MCF 10A (cell line): ENCODE results near the gene COL28A1. TPM values are rescaled to one million over a fixed set of nuclear protein-coding genes. Genes with fewer than 3 reads are reported as not detected.

Experiments
- BruUV-seq: library from RNA; stranded (reverse); fragments of 400-500 nt; replicated peaks from 2 replicates; lab custom pipeline; 2021; lab: Mats Ljungman, UMichigan
- CTCF ChIA-PET: fragments of 300-600 bp; sonication (Branson Sonifier 250); formaldehyde crosslinking; extraction: SDS; loops from one replicate; lab custom pipeline; 2021; ENCODE audit warnings: antibody characterized with exemption, inconsistent platforms; lab: Yijun Ruan, JAX
- POLR2A ChIA-PET: fragments of 300-600, 350-650 bp; sonication (Branson Sonifier 250); formaldehyde crosslinking; extraction: SDS; loops from one replicate; lab custom pipeline; 2020; ENCODE audit warnings: antibody characterized with exemption, inconsistent platforms; lab: Yijun Ruan, JAX
- DNase-seq: peaks from one replicate; pipeline ENCODE4 v3.0.0-alpha.2; 2018; ENCODE audit not compliant: unreplicated experiment
- H3K27ac Mint-ChIP-seq: one replicate; pipeline ENCODE4 v1.8.0; 2022; ENCODE audit warnings: mild to moderate bottlenecking, low read depth, mixed read lengths; ENCODE audit not compliant: unreplicated experiment
- H3K27me3 Mint-ChIP-seq: one replicate; pipeline ENCODE4 v1.8.0; 2022; ENCODE audit warnings: mixed read lengths; ENCODE audit not compliant: insufficient read depth, unreplicated experiment
- H3K36me3 Mint-ChIP-seq: one replicate; pipeline ENCODE4 v1.8.0; 2022; ENCODE audit warnings: mild to moderate bottlenecking, moderate library complexity, mixed read lengths; ENCODE audit not compliant: insufficient read depth, unreplicated experiment
- H3K4me1 Mint-ChIP-seq: one replicate; pipeline ENCODE4 v1.8.0; 2022; ENCODE audit warnings: mixed read lengths; ENCODE audit not compliant: insufficient read depth, unreplicated experiment
- H3K4me3 Mint-ChIP-seq: one replicate; pipeline ENCODE4 v1.8.0; 2022; ENCODE audit warnings: mild to moderate bottlenecking, moderate library complexity, mixed read lengths; ENCODE audit not compliant: unreplicated experiment
- H3K9me3 Mint-ChIP-seq: one replicate; pipeline ENCODE4 v1.8.0; 2022; ENCODE audit warnings: mixed read lengths; ENCODE audit not compliant: unreplicated experiment
- intact Hi-C: fragments of 100-400 bp; cut with micrococcal nuclease; formaldehyde crosslinking; loops from 2 replicates; pipeline ENCODE4 v1.14.1; 2022
- total RNA-seq: library from RNA; stranded (reverse); gene quantifications from 2 replicates; pipeline ENCODE4 v1.2.3, GENCODE V29; 2022
- TF ChIP-seq, protein P1 (sequence below): fragments of 200-600 bp; IDR thresholded peaks from one replicate; pipeline ENCODE4 v1.8.0; 2022; ENCODE audit warnings: antibody characterized with exemption, mild to moderate bottlenecking; ENCODE audit not compliant: unreplicated experiment

COL28A1 gene
- total RNA-seq, 1 experiment from 2014 or later = 0.96 TPM

DNA sequence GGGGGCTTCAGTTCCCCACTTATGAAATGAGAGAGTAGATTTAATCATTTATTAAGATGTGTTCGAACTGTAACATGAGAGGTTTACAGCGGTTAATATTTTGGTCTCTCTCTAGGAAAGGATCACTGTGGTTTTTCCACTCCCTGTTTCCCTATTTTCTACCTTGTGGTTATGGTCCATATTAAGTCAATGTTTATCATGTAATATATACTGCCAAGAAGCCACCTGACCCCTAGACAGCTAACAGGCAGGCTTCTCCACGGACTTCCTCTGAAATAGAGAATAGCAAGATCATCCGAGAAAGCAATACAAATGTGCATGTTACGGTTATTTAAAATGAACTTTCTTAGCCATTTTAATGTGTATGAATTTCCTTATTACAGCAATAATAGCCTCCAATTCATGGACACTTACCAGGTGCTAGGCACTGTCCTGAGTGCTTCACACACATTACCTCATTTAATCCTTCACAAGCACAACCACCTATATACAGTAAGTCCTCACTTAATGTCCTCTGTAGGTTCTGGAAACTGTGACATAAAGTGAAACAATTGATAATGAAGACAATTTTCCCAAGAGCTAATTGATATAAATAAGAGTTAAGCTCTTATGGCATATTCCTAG, 835 bp upstream of the COL28A1 start:
- Mint-ChIP-seq H3K36me3 (no peaks in the 10 kb centered on the region), H3K27me3 (no peaks in the 10 kb centered on the region), H3K4me3 (no peak overlapping the region), H3K9me3 (no peaks in the 10 kb centered on the region), H3K4me1 (peaks cover 3% of the 10 kb centered on the region), H3K27ac (no peak overlapping the region)
- no peak for DNase-seq
- intact Hi-C loops = no loop called here
- TF ChIP-seq, protein P1, sequence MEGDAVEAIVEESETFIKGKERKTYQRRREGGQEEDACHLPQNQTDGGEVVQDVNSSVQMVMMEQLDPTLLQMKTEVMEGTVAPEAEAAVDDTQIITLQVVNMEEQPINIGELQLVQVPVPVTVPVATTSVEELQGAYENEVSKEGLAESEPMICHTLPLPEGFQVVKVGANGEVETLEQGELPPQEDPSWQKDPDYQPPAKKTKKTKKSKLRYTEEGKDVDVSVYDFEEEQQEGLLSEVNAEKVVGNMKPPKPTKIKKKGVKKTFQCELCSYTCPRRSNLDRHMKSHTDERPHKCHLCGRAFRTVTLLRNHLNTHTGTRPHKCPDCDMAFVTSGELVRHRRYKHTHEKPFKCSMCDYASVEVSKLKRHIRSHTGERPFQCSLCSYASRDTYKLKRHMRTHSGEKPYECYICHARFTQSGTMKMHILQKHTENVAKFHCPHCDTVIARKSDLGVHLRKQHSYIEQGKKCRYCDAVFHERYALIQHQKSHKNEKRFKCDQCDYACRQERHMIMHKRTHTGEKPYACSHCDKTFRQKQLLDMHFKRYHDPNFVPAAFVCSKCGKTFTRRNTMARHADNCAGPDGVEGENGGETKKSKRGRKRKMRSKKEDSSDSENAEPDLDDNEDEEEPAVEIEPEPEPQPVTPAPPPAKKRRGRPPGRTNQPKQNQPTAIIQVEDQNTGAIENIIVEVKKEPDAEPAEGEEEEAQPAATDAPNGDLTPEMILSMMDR = no peak
- ChIA-PET CTCF (interaction anchor here (0.6 to 2.0 kb wide), 3 partner anchors 27 to 113 kb away, joined by 3 to 13 read pairs (median 4); no protein-coding TSS in a partner anchor), POLR2A (interaction anchor here (0.6 to 1.9 kb wide), 3 partner anchors 97 to 436 kb away, joined by 3 to 8 read pairs (median 5); partner anchors contain the start of gene C1GALT1)
- no TSS peak for BruUV-seq

DNA sequence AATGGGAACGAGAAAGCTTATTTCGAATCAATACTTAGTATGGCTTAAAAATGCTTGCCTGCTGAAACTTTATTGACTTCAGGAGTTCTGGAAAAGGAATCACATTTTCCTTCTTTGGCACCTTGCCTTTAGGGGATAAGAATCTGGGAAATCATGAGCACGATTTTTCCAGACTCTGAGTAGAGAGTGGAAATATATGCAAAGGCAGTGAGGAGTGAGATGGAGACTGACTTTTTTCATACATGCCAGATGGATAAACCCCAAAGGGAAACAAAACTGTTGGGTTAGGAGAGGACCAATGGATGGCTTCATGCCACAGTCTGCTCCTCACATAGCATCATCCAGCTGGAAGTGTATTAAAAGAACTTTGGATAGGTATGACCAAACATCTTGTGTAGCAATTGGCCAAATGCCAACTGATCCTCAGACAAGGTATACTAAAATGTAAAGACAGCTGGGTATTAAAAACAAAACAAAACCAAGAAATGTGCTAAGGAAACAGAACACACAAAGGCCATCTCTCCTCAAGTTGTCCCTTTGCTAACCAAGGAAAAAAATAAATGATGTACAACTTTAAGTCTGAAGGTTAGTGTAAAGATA, 1.7 kb downstream of the COL28A1 start:
- Mint-ChIP-seq H3K4me1 (no peaks in the 10 kb centered on the region), H3K27ac (no peak overlapping the region), H3K9me3 (no peaks in the 10 kb centered on the region), H3K4me3 (no peak overlapping the region), H3K27me3 (no peaks in the 10 kb centered on the region), H3K36me3 (no peaks in the 10 kb centered on the region)
- intact Hi-C loops = no loop called here
- no peak for DNase-seq
- TF ChIP-seq, protein P1 = no peak
- CTCF ChIA-PET = interaction anchor here (1.2 kb wide), 1 partner anchor 110 kb away, joined by 3 read pairs; no protein-coding TSS in a partner anchor
- POLR2A ChIA-PET = interaction anchor here (1.3 kb wide), 1 partner anchor 109 kb away, joined by 3 read pairs; no protein-coding TSS in a partner anchor
- no TSS peak for BruUV-seq

DNA sequence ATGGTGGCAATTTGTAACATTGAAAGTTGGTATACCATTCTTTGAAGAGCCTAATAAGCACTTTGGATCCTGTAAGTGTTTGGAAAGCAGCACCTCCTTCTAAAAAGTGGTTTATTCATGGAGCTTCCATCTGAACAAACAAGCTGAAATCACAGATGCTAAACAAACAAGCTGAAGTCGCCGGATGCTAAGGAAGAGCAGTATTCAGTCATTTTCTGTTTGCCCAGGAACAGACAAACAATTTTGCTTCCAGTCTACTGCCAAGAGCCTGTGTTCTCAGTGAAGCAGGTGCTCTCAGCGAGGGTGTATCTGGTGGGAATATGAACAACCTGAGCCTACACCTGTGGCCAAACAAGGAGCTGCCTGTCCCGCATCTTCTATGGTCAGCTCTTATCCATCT, 6.3 kb downstream of the COL28A1 start:
- POLR2A ChIA-PET = interaction anchor here (0.6 kb wide), 1 partner anchor 405 kb away, joined by 3 read pairs; no protein-coding TSS in a partner anchor
- DNase-seq = no peak
- CTCF ChIA-PET = interaction anchor here (0.6 to 2.0 kb wide), 4 partner anchors 8 to 104 kb away, joined by 4 to 8 read pairs (median 5); no protein-coding TSS in a partner anchor
- intact Hi-C loops = no loop called here
- Mint-ChIP-seq H3K36me3 (no peaks in the 10 kb centered on the region), H3K4me3 (no peak overlapping the region), H3K27me3 (no peaks in the 10 kb centered on the region), H3K27ac (no peak overlapping the region), H3K9me3 (peaks cover 7% of the 10 kb centered on the region), H3K4me1 (no peaks in the 10 kb centered on the region)
- TF ChIP-seq, protein P1 = no peak
- BruUV-seq = no TSS peak

DNA sequence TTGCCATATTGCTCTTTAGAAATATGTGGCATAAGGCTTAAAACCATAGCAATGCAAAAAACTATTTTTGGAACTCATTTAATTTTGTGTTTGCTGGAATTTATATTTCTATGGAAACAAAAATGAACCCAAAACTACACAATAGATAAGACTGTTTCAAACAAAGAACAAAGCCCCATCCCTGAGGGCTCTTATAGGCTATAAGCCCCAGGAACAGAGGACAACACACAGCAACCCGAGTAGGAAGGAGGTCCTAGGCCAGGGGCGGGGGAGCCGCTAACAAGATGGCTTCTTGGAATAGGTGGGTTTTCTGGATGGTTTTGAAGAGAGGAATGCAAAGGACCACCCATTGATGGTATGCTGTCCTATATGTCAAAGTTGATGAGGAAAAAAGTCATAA, 8.6 kb downstream of the COL28A1 start:
- BruUV-seq = no TSS peak
- H3K27me3 Mint-ChIP-seq = no peaks in the 10 kb centered on the region
- TF ChIP-seq, protein P1 = no peak
- no peak overlapping the region for H3K27ac Mint-ChIP-seq
- POLR2A ChIA-PET = no interaction called here
- CTCF ChIA-PET = no interaction called here
- DNase-seq = no peak
- intact Hi-C loops = no loop called here
- no peak overlapping the region for H3K4me3 Mint-ChIP-seq
- H3K9me3 Mint-ChIP-seq = peaks cover 7% of the 10 kb centered on the region
- H3K4me1 Mint-ChIP-seq = no peaks in the 10 kb centered on the region
- H3K36me3 Mint-ChIP-seq = no peaks in the 10 kb centered on the region
